NCI-H2081 treated with DMSO at 0.1 percent for 48 hours (cell line): ENCODE measurements around the gene CYP4F2.
"Not testable (repeated sequence)": the region's sequence is repeated elsewhere in the genome, so short reads cannot be mapped to it uniquely, and the experiment has no call there.

Source experiments
- DNase-seq: peaks from one replicate; lab custom pipeline; 2025; lab: John Stamatoyannopoulos, UW

Gene CYP4F2

DNA sequence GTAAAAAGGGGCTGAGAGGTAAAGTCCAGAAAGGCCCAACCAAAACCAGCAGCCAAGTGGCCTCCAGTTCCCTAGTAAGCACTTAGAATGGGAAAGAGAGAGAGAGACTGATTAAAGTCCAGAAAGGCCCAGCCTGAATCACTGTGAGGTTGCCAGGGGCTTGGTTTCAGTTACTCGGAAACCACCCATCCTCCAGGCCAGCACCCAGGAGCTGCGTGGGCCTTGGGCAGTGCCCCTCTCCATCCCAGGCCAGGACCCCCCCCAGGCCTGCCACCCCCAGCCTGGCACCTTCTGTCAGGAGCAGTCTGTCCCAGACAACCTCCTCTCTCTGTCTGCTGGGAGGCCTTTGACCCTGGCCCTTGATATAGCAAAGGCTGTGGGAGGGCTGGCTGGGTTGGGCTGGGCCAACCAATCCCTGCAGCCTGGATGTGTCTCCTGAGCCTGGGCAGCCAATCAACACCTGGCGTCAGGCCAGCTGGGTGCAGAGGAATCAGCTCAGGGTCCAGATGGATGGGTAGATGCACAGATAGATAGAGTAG, at the start of gene CYP4F2:
CYP4F2 (minus strand) TSS at position 337 of the 539 bp plus-strand sequence. CDS start 463 bp downstream, outside the sequence.
- no peak for DNase-seq

DNA sequence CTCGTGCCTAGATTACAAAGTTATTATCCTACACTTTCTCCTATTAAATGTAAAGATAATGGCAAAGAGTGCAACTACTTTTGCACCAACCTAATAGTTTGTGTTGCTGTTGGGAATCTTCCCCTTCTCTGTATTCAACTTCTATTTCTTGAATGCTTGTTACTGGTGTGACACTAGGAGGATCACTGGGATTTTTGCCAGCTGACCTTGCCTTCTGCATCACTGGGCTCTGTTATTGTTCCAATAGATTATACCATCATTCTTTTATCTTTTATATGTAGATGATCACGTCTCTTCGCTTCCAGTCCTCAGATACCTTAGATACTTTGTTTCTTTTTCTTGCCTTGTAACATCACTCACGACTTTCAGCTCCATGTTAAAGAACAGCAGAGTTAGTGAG, 47.4 kb upstream of the CYP4F2 start:
- DNase-seq = no peak

GRCh38 chr19:15944401-15944800, 46.5 kb upstream of the CYP4F2 start:
- DNase-seq = no peak

DNA sequence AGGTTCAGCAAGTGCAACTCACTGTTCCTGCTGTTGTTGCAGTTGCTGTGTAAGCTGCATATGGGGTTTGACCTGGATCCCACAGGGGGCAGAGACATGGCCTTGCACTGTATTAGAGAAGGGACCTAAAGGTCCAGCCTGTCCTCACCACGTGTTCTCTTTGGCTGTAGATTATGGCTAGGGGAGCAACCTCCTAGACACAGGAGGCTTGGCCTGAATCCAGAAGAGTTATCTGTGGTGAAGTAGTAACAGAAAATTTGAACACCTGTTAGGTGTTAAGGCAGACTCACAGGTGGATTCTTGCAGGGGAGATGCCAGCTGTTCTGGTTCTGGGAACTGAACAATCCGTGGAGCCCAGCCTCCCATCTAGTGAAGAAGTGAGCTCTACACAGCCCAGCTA, 39.9 kb upstream of the CYP4F2 start:
- DNase-seq = no peak

DNA sequence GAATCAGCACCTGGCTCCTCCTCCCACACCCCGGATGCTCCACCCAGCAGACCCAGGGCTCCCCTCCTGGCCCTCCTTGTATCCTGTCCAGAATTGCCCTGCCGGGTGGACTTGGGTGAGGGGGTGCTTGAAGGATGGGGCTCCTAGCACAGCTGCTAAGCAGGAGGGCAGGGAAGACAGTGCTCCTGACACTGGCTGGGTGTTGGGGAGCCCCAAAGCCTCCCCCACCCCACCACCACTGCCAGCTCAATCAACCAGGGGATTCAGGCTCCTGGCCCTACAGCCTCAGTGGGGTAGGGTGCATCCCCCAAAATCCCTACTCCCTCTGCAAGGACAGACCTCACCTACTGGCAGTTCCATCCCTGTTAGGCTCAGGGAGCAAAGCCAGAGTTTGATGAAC, 39.1 kb upstream of the CYP4F2 start:
- DNase-seq = no peak

- no peak for DNase-seq
Observed at GRCh38 chr19:15936173-15936572, 38.3 kb upstream of the CYP4F2 start.

GRCh38 chr19:15935167-15935702, 37.4 kb upstream of the CYP4F2 start:
- no peak for DNase-seq

DNA sequence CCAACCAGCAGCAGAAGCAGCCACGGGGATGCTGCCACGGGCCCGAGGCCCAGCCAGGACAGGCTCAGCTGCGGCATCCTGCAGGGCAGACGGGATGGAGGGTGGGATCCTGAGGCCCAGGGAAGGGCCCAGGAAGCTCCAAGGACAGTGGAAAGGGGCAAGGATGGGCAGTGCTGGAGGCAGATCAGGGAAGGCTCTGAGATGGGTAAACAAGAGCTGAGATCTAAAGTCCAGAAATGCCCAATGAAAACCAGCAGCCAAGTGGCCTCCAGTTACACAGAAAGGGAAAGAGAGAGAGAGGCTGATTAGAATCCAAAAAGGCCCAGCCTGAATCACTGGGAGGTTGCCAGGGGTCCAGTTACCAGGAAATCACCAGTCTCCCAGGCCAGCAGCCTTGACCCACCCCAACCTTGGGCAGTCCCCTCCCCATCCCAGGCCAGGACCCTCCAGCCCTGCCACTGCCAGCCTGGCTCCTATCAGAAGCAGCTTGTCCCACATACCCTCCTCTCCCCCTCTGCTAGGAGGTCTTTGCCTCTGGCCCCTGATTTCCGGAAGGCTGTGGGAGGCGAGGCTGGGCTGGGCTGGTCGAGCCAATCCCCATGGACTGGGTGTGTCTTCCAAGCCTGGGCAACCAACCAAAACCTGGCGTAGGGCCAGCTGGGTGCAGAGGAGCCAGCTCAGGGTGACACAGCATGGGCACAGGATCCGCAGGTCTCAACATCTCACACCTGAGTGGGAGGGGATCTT, 36.6 kb upstream of the CYP4F2 start, which contains the start of gene CYP4F11:
CYP4F11 (minus strand) TSS at position 198 of the 747 bp plus-strand sequence; CDS start at position 77, 121 bp downstream.
- no peak for DNase-seq

DNA sequence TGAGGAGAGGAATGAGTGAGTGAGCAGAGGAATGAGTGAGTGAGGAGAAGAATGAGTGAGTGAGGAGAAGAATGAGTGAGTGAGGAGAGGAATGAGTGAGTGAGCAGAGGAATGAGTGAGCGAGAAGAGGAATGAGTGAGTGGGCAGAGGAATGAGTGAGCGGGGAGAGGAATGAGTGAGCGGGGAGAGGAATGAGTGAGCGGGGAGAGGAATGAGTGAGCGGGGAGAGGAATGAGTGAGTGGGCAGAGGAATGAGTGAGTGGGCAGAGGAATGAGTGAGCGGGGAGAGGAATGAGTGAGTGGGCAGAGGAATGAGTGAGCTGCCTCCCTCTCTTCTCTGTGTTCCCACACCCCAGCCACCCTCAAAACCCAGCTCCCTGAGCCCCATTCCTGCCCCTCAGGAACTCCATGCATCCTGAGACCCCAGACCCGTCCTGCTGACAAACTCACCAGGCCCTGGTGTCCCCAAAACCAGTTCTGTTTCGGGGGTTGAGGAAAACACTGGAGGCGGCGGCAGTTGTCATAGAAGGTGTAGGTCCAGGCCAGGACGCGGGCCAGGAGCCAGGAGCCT, 36.0 kb upstream of the CYP4F2 start:
- not testable (repeated sequence) for DNase-seq

DNA sequence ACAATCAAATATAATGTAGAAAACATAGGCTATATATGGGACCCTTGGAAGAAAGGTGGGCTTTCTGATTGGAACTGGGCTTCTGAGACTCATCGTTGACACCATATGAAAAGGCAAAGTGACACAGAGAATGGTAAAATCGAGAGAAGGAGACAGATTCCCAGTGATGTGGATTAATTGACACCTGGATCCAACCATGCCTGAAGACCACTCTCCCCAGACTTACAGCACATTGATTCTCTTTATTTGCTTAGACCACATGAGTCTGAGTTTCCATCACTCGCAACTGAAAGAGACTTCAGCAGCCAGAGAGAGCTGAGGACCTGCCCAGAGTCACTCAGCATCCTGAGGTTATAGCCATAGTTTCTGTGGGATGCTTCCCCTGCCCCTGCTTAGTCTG, 30.4 kb upstream of the CYP4F2 start:
- no peak for DNase-seq

DNA sequence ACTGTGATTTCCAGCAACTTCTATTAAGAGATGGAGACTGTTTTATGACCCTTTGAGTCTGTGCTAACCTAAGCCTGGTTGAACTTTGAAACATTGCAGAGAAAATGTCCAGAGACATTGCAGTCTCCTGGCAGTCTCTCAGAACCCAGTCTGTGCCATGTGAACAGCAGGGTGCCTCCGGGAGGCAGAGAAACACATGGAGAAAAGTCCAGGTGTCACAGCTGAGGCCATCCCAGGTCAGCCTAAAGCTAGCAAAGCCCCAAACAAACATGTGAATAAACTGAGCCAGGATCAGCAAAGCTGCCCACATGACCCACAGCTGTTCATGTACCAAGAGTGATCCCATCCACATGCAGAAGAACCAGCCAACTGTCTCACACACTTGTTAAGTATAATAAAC, 28.6 kb upstream of the CYP4F2 start:
- no peak for DNase-seq

- no peak for DNase-seq
Observed at GRCh38 chr19:15923702-15924101, 25.8 kb upstream of the CYP4F2 start.

DNA sequence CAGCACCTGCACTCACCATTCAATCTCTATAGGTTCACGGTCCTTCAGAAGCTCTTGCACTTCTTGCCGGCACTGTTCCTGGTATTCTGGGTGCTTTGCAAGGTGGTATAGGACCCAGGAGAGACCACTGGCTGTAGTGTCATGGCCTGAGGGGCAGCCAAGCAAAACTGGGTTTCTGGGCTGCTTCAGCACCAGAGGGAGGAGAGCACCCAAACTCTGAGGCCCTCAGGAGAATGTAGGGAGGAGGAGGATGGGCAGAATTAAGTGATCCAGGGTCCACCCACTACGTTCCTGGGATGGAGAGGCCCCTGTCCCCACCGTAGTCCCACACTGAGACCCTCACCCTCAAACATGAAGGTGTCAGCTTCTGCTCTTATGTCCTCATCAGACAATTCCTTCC, 24.1 kb upstream of the CYP4F2 start:
- no peak for DNase-seq

- no peak for DNase-seq
Observed at GRCh38 chr19:15919243-15919642, 21.4 kb upstream of the CYP4F2 start.

DNA sequence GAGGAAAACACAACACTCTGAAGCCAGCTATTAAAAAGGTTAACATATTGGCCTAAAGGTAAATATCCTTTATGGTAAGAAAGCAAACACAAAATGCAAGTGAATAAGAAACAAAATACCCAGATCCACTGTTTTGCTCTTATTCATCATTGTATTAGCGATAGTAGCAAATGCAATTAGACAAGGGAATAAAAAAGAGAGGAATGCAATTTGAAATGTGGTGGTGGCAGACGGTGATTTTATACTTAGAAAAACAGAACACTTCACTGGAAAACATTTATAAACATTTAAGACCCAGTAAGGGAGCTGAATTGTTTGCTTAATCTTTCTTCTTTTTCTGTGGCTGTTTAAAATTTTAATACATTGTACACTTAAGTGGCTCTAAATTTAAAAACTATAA, 17.2 kb upstream of the CYP4F2 start:
- no peak for DNase-seq

GRCh38 chr19:15913830-15914229, 16.0 kb upstream of the CYP4F2 start:
- DNase-seq = no peak

GRCh38 chr19:15913384-15913783, 15.5 kb upstream of the CYP4F2 start:
- DNase-seq = no peak

DNA sequence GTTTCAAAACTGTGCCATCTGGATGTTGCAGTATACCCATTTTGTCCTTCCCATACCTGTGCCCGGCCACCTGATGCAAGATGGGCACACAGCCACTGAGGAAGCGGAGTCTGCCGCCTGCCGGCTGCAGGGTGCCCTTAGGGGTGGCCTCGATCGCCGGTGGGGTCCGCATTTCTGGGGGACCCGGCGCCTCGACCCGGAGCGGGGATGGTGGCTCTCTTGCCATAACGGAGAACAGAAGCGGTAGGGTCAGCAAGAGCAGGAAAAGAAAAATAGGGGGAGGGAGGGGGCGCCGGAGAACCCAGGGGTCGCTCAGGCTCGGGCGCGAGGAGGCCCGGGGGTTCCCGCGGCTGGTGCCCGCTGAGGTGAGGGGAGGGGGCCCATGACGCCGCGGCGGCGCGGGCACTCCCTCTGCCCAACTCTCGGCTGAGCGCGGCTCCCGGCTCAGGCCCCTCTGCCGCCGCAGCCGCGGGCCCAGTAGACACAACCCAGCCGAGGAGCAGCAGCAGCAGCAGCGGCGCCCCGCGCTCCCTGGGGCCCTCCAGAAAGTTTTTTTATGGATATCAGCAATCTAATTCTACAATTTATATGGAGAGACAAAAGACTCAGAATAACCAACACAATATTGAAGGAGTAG, 13.8 kb upstream of the CYP4F2 start:
- no peak for DNase-seq

GRCh38 chr19:15905026-15905425, 7.2 kb upstream of the CYP4F2 start:
- DNase-seq = no peak

DNA sequence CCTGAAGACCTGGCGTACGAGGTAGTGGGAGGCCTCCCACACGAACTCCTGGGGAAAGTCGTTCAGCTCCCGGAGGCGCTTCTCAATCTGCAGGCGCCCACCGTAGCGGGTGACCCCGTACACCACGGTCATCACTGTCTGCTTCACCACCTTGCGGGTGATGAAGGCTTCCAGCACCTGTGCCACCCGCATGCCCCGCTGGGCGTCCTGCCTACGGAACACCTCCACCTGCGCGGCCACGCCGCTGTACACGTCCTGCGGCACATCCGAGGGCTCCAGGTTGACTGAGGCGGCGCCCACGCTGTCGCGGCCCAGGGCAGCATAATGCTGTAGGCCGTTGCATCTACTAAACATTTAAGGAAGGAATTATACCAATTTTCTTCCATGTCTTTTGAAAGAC, 5.0 kb upstream of the CYP4F2 start:
- DNase-seq = not testable (repeated sequence)

DNA sequence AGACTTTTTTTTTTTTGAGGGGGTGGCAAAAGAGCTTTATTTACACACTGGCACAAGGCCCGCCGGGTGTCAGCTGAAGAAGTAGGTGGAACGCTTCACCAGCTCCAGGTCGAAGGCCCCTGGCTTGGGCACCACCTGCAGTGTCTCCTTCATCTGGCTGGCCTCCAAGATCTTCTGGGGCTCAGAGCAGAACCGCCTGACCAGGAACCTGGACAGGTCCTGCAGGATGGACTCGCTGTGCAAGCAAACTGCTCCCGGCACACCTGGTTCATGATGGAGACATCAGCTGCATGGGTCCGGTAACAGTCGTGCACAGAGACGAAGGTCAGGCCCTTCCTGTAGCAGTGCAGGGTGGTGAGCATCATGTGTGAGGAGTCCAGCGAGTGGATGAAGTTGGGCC, 4.4 kb upstream of the CYP4F2 start:
- DNase-seq = no peak

GRCh38 chr19:15900504-15900903, 2.6 kb upstream of the CYP4F2 start:
- no peak for DNase-seq

DNA sequence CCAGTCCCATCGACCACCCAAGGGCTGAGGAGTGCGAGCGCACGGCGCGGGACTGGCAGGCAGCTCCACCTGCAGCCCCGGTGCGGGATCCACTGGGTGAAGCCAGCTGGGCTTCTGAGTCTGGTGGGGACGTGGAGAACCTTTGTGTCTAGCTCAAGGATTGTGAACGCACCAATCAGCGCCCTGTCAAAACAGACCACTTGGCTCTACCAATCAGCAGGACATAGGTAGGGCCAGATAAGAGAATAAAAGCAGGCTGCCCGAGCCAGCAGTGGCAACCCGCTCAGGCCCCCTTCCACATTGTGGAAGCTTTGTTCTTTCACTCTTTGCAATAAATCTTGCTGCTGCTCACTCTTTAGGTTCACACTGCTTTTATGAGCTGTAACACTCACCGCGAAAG, 2.2 kb upstream of the CYP4F2 start:
- not testable (repeated sequence) for DNase-seq
